AG09309 (cell line): Measurements from ENCODE around the gene KRT6B.

Experiments
- DNase-seq: peaks from one replicate; pipeline ENCODE4 v3.0.0-alpha.2; 2010; ENCODE audit warnings: low read depth
- H3K4me3 ChIP-seq: 2 replicates; pipeline ENCODE4 v1.5.1; 2011; ENCODE audit warnings: mild to moderate bottlenecking, low read depth, low read length, moderate library complexity; ENCODE audit not compliant: control insufficient read depth
- TF ChIP-seq, protein P1 (sequence below): IDR thresholded peaks from 2 replicates; pipeline ENCODE4 v1.5.1; 2011; ENCODE audit warnings: mild to moderate bottlenecking, low read depth, low read length, inconsistent platforms; ENCODE audit not compliant: insufficient read depth, control insufficient read depth; ENCODE audit errors: missing control alignments

The KRT6B gene

DNA sequence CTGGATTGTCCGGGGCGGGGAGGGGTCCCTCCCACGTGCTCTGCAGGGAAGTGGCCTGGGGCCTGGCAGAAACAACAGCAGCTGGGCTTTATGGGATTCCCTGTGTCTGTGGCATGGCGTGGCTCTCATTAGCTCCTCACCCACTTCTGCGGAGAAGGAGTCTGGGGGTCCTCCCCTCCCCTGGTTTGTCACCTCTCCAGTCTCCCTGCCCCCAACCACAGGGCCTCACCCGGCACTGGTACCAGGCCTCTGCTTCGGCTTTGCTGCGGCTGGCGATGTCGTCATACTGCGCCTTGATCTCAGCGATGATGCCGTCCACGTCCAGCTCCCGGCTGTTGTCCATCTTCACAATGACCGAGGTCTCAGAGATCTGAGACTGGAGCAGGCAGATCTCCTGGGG lies 52.2 kb downstream of the KRT6B start:
- TF ChIP-seq, protein P1, sequence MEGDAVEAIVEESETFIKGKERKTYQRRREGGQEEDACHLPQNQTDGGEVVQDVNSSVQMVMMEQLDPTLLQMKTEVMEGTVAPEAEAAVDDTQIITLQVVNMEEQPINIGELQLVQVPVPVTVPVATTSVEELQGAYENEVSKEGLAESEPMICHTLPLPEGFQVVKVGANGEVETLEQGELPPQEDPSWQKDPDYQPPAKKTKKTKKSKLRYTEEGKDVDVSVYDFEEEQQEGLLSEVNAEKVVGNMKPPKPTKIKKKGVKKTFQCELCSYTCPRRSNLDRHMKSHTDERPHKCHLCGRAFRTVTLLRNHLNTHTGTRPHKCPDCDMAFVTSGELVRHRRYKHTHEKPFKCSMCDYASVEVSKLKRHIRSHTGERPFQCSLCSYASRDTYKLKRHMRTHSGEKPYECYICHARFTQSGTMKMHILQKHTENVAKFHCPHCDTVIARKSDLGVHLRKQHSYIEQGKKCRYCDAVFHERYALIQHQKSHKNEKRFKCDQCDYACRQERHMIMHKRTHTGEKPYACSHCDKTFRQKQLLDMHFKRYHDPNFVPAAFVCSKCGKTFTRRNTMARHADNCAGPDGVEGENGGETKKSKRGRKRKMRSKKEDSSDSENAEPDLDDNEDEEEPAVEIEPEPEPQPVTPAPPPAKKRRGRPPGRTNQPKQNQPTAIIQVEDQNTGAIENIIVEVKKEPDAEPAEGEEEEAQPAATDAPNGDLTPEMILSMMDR: no peak
- no peak for DNase-seq
- H3K4me3 ChIP-seq: no peak overlapping the region

DNA sequence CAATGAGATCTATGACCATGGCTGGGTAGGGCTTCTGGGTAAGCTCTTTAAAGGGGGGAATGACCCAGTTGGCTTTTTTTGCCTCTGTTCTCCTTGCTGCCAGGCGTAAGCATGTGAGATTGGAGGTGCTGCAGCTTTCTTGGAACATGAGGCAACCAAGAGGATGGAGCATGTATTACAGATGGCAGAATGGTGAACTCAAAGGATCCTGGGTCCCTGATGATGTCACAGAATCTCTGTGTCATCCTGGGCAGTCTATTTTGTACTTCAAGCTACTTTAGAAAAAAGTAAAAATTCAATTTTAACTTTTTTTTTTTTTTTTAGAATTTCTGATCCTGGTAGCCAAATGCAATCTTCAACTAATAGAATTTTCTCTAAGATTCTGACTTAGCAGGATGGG lies 53.8 kb downstream of the KRT6B start:
- H3K4me3 ChIP-seq: no peak overlapping the region
- TF ChIP-seq, protein P1: no peak
- no peak for DNase-seq

DNA sequence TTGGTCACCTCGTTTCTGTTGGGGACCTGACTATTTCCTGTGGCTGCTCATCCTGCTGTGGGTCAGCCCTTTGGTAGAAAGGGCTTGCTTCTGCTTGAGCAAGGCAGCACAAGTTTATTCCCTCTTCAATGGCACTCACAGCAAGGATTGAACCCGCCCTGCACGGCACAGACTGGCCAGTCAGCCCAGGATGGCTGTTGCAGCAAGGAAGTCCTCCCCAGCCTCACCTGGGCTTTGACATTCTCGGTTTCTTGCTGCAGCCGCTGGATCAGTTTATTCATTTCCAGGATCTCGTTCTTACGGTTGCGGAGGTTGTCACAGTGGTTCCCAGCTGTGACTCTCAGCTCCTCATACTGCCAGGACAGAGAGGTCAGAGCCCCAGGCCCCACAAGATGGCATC lies 55.3 kb downstream of the KRT6B start:
- no peak overlapping the region for H3K4me3 ChIP-seq
- TF ChIP-seq, protein P1: no peak
- no peak for DNase-seq
